H9 (cell line): ENCODE results near the gene HHAT. TPM values are rescaled to one million over a fixed set of nuclear protein-coding genes. Genes with fewer than 3 reads are reported as not detected.

Experiments
- DNase-seq: peaks from one replicate; pipeline ENCODE4 v3.0.0-alpha.2; 2017
- H2AFZ ChIP-seq: one replicate; pipeline ENCODE4 v1.6.1; 2013; ENCODE audit warnings: mild to moderate bottlenecking, low read length, control low read depth, moderate library complexity
- H2AK5ac ChIP-seq: 2 replicates; pipeline ENCODE4 v1.6.1; 2013; ENCODE audit warnings: low read length, control low read depth, mixed read lengths; ENCODE audit not compliant: insufficient read length
- H2BK120ac ChIP-seq: one replicate; pipeline ENCODE4 v1.6.1; 2013; ENCODE audit warnings: low read depth, mild to moderate bottlenecking, low read length, control low read depth, inconsistent platforms; ENCODE audit not compliant: poor library complexity, severe bottlenecking
- H2BK12ac ChIP-seq: 2 replicates; pipeline ENCODE4 v1.6.1; 2013; ENCODE audit warnings: low read length, control low read depth, mixed read lengths, low read depth; ENCODE audit not compliant: insufficient read length
- H2BK15ac ChIP-seq: 2 replicates; pipeline ENCODE4 v1.6.1; 2013; ENCODE audit warnings: low read depth, low read length, control low read depth
- H2BK20ac ChIP-seq: one replicate; pipeline ENCODE4 v1.6.1; 2013; ENCODE audit warnings: low read depth, mild to moderate bottlenecking, low read length, control low read depth, inconsistent platforms; ENCODE audit not compliant: poor library complexity, severe bottlenecking
- H2BK5ac ChIP-seq: 2 replicates; pipeline ENCODE4 v1.6.1; 2013; ENCODE audit warnings: low read length, control low read depth, mixed read lengths; ENCODE audit not compliant: insufficient read length
- H3K14ac ChIP-seq: 2 replicates; pipeline ENCODE4 v1.6.1; 2013; ENCODE audit warnings: low read length, control low read depth; ENCODE audit not compliant: insufficient read depth
- H3K18ac ChIP-seq: 2 replicates; pipeline ENCODE4 v1.6.1; 2013; ENCODE audit warnings: low read depth, mild to moderate bottlenecking, mixed read lengths, low read length, control low read depth; ENCODE audit not compliant: insufficient read length
- H3K23ac ChIP-seq: 2 replicates; pipeline ENCODE4 v1.6.1; 2013; ENCODE audit warnings: low read length, control low read depth, mixed read lengths, low read depth; ENCODE audit not compliant: insufficient read length
- H3K23me2 ChIP-seq: 2 replicates; pipeline ENCODE4 v1.6.1; 2013; ENCODE audit warnings: low read depth, mild to moderate bottlenecking, mixed read lengths, low read length, control low read depth; ENCODE audit not compliant: insufficient read length, poor library complexity, severe bottlenecking
- H3K27ac ChIP-seq: 2 replicates; pipeline ENCODE4 v1.5.1; 2013; ENCODE audit warnings: low read length, control low read depth, mixed read lengths, low read depth; ENCODE audit not compliant: insufficient read length
- H3K27me3 ChIP-seq: 2 replicates; pipeline ENCODE4 v1.6.1; 2013; ENCODE audit warnings: low read length, control low read depth, inconsistent platforms; ENCODE audit not compliant: insufficient read depth
- H3K4ac ChIP-seq: 2 replicates; pipeline ENCODE4 v1.6.1; 2013; ENCODE audit warnings: low read depth, mild to moderate bottlenecking, control low read depth, inconsistent platforms, low read length, moderate library complexity
- H3K4me1 ChIP-seq: 2 replicates; pipeline ENCODE4 v1.6.1; 2013; ENCODE audit warnings: low read length, control low read depth, inconsistent platforms; ENCODE audit not compliant: insufficient read depth
- H3K4me2 ChIP-seq: 2 replicates; pipeline ENCODE4 v1.6.1; 2013; ENCODE audit warnings: low read length, control low read depth, mixed read lengths; ENCODE audit not compliant: insufficient read length, insufficient read depth
- H3K56ac ChIP-seq: 2 replicates; pipeline ENCODE4 v1.6.1; 2013; ENCODE audit warnings: low read depth, mild to moderate bottlenecking, mixed read lengths, low read length, control low read depth; ENCODE audit not compliant: insufficient read length
- H3K79me1 ChIP-seq: 2 replicates; pipeline ENCODE4 v1.6.1; 2013; ENCODE audit warnings: low read depth, mild to moderate bottlenecking, moderate library complexity, low read length, control low read depth, inconsistent platforms; ENCODE audit not compliant: insufficient read depth, poor library complexity, severe bottlenecking
- H3K79me2 ChIP-seq: 2 replicates; pipeline ENCODE4 v1.6.1; 2013; ENCODE audit warnings: low read length, control low read depth, inconsistent platforms; ENCODE audit not compliant: insufficient read depth
- H3K9ac ChIP-seq: 2 replicates; pipeline ENCODE4 v1.6.1; 2013; ENCODE audit warnings: low read length, control low read depth, mixed read lengths; ENCODE audit not compliant: insufficient read length; ENCODE audit errors: extremely low read depth
- H3K9me3 ChIP-seq: one replicate; pipeline ENCODE4 v1.6.1; 2013; ENCODE audit warnings: low read depth, low read length, inconsistent platforms; ENCODE audit not compliant: control insufficient read depth
- H3T11ph ChIP-seq: one replicate; pipeline ENCODE4 v1.6.1; 2013; ENCODE audit warnings: mild to moderate bottlenecking, low read length, control low read depth, inconsistent platforms
- H4K20me1 ChIP-seq: one replicate; pipeline ENCODE4 v1.6.1; 2013; ENCODE audit not compliant: control insufficient read depth, insufficient read length, insufficient read depth
- H4K5ac ChIP-seq: 2 replicates; pipeline ENCODE4 v1.6.1; 2013; ENCODE audit warnings: low read depth, mild to moderate bottlenecking, mixed read lengths, low read length, control low read depth; ENCODE audit not compliant: insufficient read length
- H4K8ac ChIP-seq: replicated peaks from 2 replicates; pipeline ENCODE4 v1.6.1; 2013; ENCODE audit warnings: low read length, control low read depth, mixed read lengths, low read depth; ENCODE audit not compliant: insufficient read length
- H4K91ac ChIP-seq: 2 replicates; pipeline ENCODE4 v1.6.1; 2013; ENCODE audit warnings: low read depth, mild to moderate bottlenecking, moderate library complexity, mixed read lengths, low read length, control low read depth; ENCODE audit not compliant: insufficient read length
- H3K27ac Mint-ChIP-seq, 3 experiments: 2 replicates in 2 of 3; 3 replicates in 1 of 3; pipeline ENCODE4 v1.8.0; 2020 to 2021; ENCODE audit warnings: mixed read lengths in 3 of 3, mild to moderate bottlenecking in 1 of 3, moderate library complexity in 1 of 3
- H3K27me3 Mint-ChIP-seq: 2 replicates; pipeline ENCODE4 v1.8.0; 2021; ENCODE audit warnings: low read depth, mild to moderate bottlenecking, moderate library complexity, mixed read lengths
- H3K36me3 Mint-ChIP-seq, 3 experiments: 2 replicates in 2 of 3; 3 replicates in 1 of 3; pipeline ENCODE4 v1.8.0; 2020 to 2021; ENCODE audit warnings: low read depth in 3 of 3, mixed read lengths in 3 of 3; ENCODE audit not compliant: insufficient read depth in 1 of 3
- H3K4me1 Mint-ChIP-seq, 2 experiments: 2 replicates each; pipeline ENCODE4 v1.8.0; 2020; ENCODE audit warnings: mixed read lengths in 2 of 2
- H3K4me3 Mint-ChIP-seq, 2 experiments: 2 replicates in 1 of 2; 3 replicates in 1 of 2; pipeline ENCODE4 v1.8.0; 2020 to 2021; ENCODE audit warnings: mild to moderate bottlenecking in 2 of 2, mixed read lengths in 2 of 2, moderate library complexity in 1 of 2
- H3K9me3 Mint-ChIP-seq, 2 experiments: 2 replicates in 1 of 2; 3 replicates in 1 of 2; pipeline ENCODE4 v1.8.0; 2020; ENCODE audit warnings: mild to moderate bottlenecking in 2 of 2, mixed read lengths in 2 of 2, moderate library complexity in 1 of 2
- CTCF ChIP-seq: fragments of 200-600 bp; sonication (generic); conservative IDR thresholded peaks from 3 replicates; pipeline ENCODE4 v1.8.0; 2021; ENCODE audit warnings: antibody characterized with exemption, mild to moderate bottlenecking
- WGBS: extraction: QIAGEN DNeasy Blood & Tissue Kit; methylation state at CpG from one replicate; pipeline ENCODE4 v1.1.7; 2013; ENCODE audit warnings: missing lambda C conversion rate, low lambda C conversion rate, mixed read lengths; ENCODE audit not compliant: insufficient read length; ENCODE audit errors: extremely low coverage; 5-methylcytosine and 5-hydroxymethylcytosine counted together
- total RNA-seq: library from RNA; stranded (reverse); gene quantifications from 2 replicates; pipeline ENCODE4 v1.2.1, GENCODE V29; 2021

The HHAT gene
- total RNA-seq, 1 experiment from 2014 or later, result 0.48 TPM

GRCh38 chr1:210373628-210373877, 44.9 kb downstream of the HHAT start:
- WGBS, result no CpG with 5 or more reads among the region's 1 CpG
- no peak overlapping the region for H2AFZ ChIP-seq
- Mint-ChIP-seq H3K9me3 (no peaks in the 10 kb centered on the region; a peak in 2 of 5 replicates), H3K27ac (peak overlapping the region; percentile 20 to 96 (median 82)), H3K27me3 (peaks cover 19% of the 10 kb centered on the region), H3K36me3 (no peaks in the 10 kb centered on the region), H3K4me1 (peaks cover 45 to 53% of the 10 kb centered on the region in 2 experiments), H3K4me3 (peak overlapping the region; percentile 12 to 53; a peak in 2 of 5 replicates)
- H3K27me3 ChIP-seq, result no peaks in the 10 kb centered on the region; the same call in 1 of the 2 replicates
- no peak overlapping the region for H4K5ac ChIP-seq
- H3K9ac ChIP-seq, result no peak overlapping the region
- no peak overlapping the region for H4K8ac ChIP-seq
- H2AK5ac ChIP-seq, result no peak overlapping the region
- H3K79me2 ChIP-seq, result no peaks in the 10 kb centered on the region
- H3K79me1 ChIP-seq, result no peaks in the 10 kb centered on the region
- H3K4ac ChIP-seq, result no peak overlapping the region
- H2BK5ac ChIP-seq, result no peak overlapping the region
- H2BK12ac ChIP-seq, result no peak overlapping the region
- H3T11ph ChIP-seq, result no peak overlapping the region
- H3K4me1 ChIP-seq, result peaks cover 9% of the 10 kb centered on the region; the same call in 1 of the 2 replicates
- no peak overlapping the region for H2BK120ac ChIP-seq
- H2BK20ac ChIP-seq, result no peak overlapping the region
- no peaks in the 10 kb centered on the region for H3K23me2 ChIP-seq
- TF ChIP-seq CTCF, result no peak
- no peak overlapping the region for H3K56ac ChIP-seq
- no peak overlapping the region for H4K91ac ChIP-seq
- H4K20me1 ChIP-seq, result no peaks in the 10 kb centered on the region
- H3K14ac ChIP-seq, result no peak overlapping the region
- peak; percentile 46 for DNase-seq
- no peak overlapping the region for H2BK15ac ChIP-seq
- H3K4me2 ChIP-seq, result peak overlapping the region; percentile 31
- H3K27ac ChIP-seq, result peak overlapping the region; percentile 92
- H3K9me3 ChIP-seq, result no peaks in the 10 kb centered on the region
- H3K18ac ChIP-seq, result peak overlapping the region; percentile 28
- no peak overlapping the region for H3K23ac ChIP-seq
